ENCODE measurements around the gene TBX21. TPM values are rescaled to one million over a fixed set of nuclear protein-coding genes. Genes with fewer than 3 reads are reported as not detected.

Gene TBX21
- total and polyA plus RNA-seq, 10 of the 15 experiments (the other 5 are each of a cell fraction or from before 2014, with no cell fraction given), result 0.63 to 9.6 (median 5.0) TPM

DNA sequence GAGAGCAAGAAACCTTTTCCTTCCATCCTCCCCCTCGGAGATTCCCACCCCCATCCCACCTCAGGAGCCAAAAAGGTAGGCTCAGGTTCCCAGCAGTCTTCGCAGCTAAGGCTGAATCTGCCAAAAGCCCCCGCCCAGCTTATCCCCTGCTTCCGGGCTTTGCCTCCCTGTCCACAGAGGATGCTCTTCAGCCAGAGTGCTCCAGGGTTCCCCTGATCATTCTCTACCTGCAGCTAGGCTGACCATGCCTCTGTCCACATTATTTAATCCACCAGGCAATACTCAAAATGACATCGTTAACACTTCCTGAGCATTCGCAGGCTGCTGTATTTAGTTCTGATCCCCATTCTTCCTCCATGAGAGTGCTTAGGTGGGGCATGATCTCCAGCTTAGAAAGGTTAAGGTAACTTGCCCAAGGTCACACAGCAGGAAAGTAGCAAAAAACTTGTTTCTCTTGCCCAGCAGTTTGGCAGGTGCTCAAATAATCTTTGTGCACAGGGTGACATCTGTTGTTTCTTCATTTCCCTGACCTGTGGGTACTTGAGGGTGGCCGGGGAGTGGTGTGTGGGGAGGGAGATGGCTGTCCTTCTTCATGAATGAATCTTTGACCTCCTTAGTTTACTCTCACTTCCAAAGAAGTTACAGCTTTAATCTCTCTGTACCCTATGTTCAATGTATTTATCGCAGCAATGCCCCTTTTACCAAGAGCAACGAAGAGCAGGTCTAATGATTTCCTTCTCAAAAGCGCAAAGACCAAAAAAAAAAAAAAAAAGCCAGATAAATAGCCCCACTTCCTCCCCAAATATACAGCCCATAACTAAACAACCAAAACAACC lies 39.9 kb upstream of the TBX21 start (continued):
- peak; percentile 65; the same call in 1 of the 2 replicates for TF ChIP-seq ZNF384 (IDR thresholded peaks at IDR 0.05; ENCODE audit: borderline replicate concordance, low read depth, low read length)
- no peak for TF ChIP-seq ATF7 (IDR thresholded peaks at IDR 0.05; ENCODE audit: low read depth)
- TF ChIP-seq NBN (IDR thresholded peaks at IDR 0.05), result 0 out of 2 replicates have a peak, but pooled peaks have one; percentile 14
- no peak for TF ChIP-seq ZZZ3 (IDR thresholded peaks at IDR 0.05; ENCODE audit: control insufficient read depth, insufficient read length, low read depth)
- no peak for TF ChIP-seq USF2 (IDR thresholded peaks at IDR 0.05; ENCODE audit: borderline replicate concordance, low read depth, low read length)
- no peak for TF ChIP-seq NFIC (IDR thresholded peaks at IDR 0.05; ENCODE audit: low read depth, low read length)

DNA sequence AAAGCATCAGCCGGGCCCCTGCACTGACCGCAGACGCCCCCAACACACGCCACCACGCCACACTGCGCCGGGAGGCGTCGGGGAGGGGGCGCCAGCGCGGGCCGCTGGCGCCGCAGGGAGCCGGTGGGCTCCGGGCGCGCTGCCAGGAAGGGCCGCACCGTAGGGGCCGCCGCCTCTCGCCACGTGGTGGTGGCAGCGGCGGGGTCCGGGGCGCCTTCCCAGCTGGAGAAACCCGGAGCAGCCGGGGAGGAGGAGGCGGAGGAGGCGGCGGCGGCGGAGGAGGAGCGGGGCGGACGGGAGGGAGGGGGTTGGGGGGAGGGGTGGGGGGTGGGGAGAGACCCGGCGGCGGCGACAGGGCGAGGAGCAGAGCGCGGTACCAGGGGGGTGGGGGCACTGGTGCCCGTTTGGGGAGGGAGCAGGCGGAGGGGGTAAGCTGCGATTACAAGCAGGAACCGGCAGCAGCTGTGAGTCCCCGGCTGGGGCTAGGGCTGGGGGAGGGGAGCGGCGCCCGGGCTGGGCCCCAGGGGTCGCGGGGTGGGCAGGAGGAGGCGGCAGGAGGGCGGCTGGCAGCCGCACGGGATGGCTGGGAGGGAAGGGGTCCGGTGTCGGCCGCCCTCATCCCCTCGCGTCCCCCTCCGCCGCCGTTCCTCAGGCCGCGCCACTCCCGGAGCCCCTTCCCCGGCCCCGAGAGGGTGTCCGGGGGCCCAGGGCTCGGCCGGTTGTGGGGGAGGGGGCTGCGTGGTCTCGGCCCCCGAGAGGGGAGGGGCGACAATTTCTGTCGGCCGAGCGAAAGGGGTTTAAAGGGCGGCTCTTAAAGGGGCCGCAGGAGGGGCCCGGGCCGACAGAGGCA lies 39.1 kb upstream of the TBX21 start, which contains the start of gene TBKBP1:
TSS of gene TBKBP1 (plus strand) at position 431 of the 850 bp plus-strand sequence. CDS start 1,952 bp downstream, outside the sequence.
- Histone ChIP-seq H4K20me1 (ENCODE audit: control insufficient read depth, insufficient read depth) (no peaks in the 10 kb centered on the region; the same call in 1 of the 2 replicates), H3K4me3 (peak within 1 kb of the TSS; percentile 71), H3K27ac (ENCODE audit: control insufficient read depth, insufficient read depth) (no peak within 1 kb of the TSS), H3K79me2 (ENCODE audit: control insufficient read depth, insufficient read depth, low read length) (no peaks in the 10 kb centered on the region), H3K27me3 (replicated peaks in 1 of 2; ENCODE audit: control insufficient read depth in 2 of 2, insufficient read depth in 2 of 2, low read length in 1 of 2) (no peaks in the 10 kb centered on the region; a peak in 1 of 4 replicates), H3K4me2 (ENCODE audit: control insufficient read depth, insufficient read depth) (peak within 1 kb of the TSS; percentile 90), H3K36me3 (ENCODE audit: control insufficient read depth in 2 of 2, insufficient read depth in 2 of 2, low read length in 1 of 2) (no peaks in the 10 kb centered on the region), H2AFZ (ENCODE audit: control insufficient read depth, low read depth, low read length) (peak within 1 kb of the TSS; percentile 66), H3K9me3 (replicated peaks; ENCODE audit: control insufficient read depth, insufficient read depth, low read length) (no peaks in the 10 kb centered on the region), H3K9ac (ENCODE audit: control insufficient read depth, insufficient read depth, low read length) (peak within 1 kb of the TSS; percentile 16; the same call in 1 of the 2 replicates), H3K4me1 (ENCODE audit: control insufficient read depth, insufficient read depth, low read length) (peaks cover 16% of the 10 kb centered on the region)
- RAD21 ChIA-PET (ENCODE audit: unreplicated experiment), result interaction anchor here (0.7 to 2.7 kb wide), 7 partner anchors 8 to 91 kb away, joined by 3 to 13 read pairs (median 4); partner anchors contain the start of gene TBX21
- 1% methylated on average over 24 of the region's 87 CpGs for WGBS (ENCODE audit: insufficient coverage, insufficient replicate concordance, low lambda C conversion rate, missing lambda C conversion rate)
- SMC1A ChIA-PET (ENCODE audit: uncharacterized antibody, unreplicated experiment), result interaction anchor here (1.0 to 1.9 kb wide), 5 partner anchors 10 to 45 kb away, joined by 3 to 13 read pairs (median 3); partner anchors contain the start of gene KPNB1
- POLR2A ChIA-PET, result interaction anchor here (0.6 to 1.2 kb wide), 4 partner anchors 10 to 45 kb away, joined by 3 to 4 read pairs (median 4); partner anchors contain the start of gene KPNB1
- DNase-seq (ENCODE audit: low read depth, low spot score) (no peak), FAIRE-seq (no peak), ATAC-seq (peak; percentile 44)
- intact Hi-C loops (cut with micrococcal nuclease; ENCODE audit: unreplicated experiment), result no loop called here
- BruUV-seq (replicated peaks), result no TSS peak
- CTCF ChIA-PET, result interaction anchor here (0.7 to 2.1 kb wide), 4 partner anchors 21 to 380 kb away, joined by 3 to 20 read pairs (median 4); no protein-coding TSS in a partner anchor
- in situ Hi-C loops (cut with MboI), result loop anchor here (10.0 kb wide), 1 partner anchor 111 kb away; no protein-coding TSS in a partner anchor
- TF ChIP-seq ZBTB33 (IDR thresholded peaks at IDR 0.05) (no peak), NKRF (conservative IDR thresholded peaks at IDR 0.05) (peak; percentile 68), DPF2 (IDR thresholded peaks at IDR 0.05) (peak; percentile 23; the same call in 1 of the 2 replicates), RELA (IDR thresholded peaks at IDR 0.05; ENCODE audit: borderline replicate concordance, partially characterized antibody) (no peak), IKZF1 (conservative IDR thresholded peaks at IDR 0.05) (peak; percentile 36; the same call in 1 of the 2 replicates), GATAD2B (conservative IDR thresholded peaks at IDR 0.05; ENCODE audit: low read depth) (peak; percentile 16), MXI1 (IDR thresholded peaks at IDR 0.05; ENCODE audit: low read depth, low read length) (0 out of 2 replicates have a peak, but pooled peaks have one; percentile 28), RUNX3 (IDR thresholded peaks at IDR 0.05; ENCODE audit: low read length) (peak; percentile 43), BACH1 (IDR thresholded peaks at IDR 0.05; ENCODE audit: borderline replicate concordance) (peak; percentile 61; the same call in 1 of the 2 replicates)

All from GM12878 (cell line).